OCI-LY7 (cell line): ENCODE measurements around the gene LYZ.

Experiments used
- EZH2phosphoT487 ChIP-seq: fragments of 200-600 bp; sonication (generic); IDR thresholded peaks from 2 replicates; pipeline ENCODE4 v1.6.1; 2018; ENCODE audit warnings: low read depth, borderline replicate concordance, mild to moderate bottlenecking, mixed run types, antibody characterized with exemption, low read length, moderate library complexity, mixed read lengths
- TF ChIP-seq, protein P1 (sequence below): fragments of 200-600 bp; sonication (generic); conservative IDR thresholded peaks from 2 replicates; pipeline ENCODE4 v1.5.1; 2014; ENCODE audit warnings: mild to moderate bottlenecking, antibody characterized with exemption, low read length, moderate library complexity, mixed read lengths

DNA sequence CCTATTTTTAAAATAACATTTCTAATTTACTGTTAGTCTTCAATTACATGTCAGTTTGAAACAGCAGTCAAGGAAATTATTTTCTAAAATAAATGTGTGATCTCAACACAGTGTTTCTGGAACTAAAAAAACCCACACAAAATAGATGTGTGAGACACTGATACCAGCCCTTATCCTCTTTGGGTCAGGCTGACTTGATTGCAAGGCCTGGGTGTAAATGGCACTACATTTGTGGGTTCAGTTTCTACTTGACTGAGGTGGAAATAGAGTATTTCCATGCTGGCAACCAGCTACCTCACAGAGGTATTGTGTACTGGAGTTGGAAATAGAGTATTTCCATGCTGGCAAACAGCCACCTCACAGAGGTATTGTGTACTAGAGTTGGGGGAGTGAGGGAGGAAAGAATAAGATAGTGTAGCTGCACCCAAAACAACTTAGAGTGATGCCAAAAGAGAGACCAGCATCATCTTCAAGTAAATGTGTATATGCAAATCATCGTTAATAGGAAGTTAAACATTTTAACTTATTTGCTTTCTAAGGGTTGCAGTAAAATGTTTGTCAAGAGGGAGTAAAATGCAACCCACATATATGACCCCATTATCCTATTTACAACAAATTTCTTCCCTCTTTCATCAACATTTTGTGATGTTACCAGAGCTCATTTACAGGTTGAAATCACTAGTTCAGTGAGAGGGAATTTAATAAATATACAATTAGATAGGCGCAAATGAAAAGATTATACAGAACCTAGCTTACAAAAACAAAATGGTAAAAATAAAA lies 10.7 kb upstream of the LYZ start:
- TF ChIP-seq, protein P1, sequence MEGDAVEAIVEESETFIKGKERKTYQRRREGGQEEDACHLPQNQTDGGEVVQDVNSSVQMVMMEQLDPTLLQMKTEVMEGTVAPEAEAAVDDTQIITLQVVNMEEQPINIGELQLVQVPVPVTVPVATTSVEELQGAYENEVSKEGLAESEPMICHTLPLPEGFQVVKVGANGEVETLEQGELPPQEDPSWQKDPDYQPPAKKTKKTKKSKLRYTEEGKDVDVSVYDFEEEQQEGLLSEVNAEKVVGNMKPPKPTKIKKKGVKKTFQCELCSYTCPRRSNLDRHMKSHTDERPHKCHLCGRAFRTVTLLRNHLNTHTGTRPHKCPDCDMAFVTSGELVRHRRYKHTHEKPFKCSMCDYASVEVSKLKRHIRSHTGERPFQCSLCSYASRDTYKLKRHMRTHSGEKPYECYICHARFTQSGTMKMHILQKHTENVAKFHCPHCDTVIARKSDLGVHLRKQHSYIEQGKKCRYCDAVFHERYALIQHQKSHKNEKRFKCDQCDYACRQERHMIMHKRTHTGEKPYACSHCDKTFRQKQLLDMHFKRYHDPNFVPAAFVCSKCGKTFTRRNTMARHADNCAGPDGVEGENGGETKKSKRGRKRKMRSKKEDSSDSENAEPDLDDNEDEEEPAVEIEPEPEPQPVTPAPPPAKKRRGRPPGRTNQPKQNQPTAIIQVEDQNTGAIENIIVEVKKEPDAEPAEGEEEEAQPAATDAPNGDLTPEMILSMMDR, result no peak
- TF ChIP-seq EZH2phosphoT487, result no peak
